Endothelial cell of hepatic sinusoid (primary cell): ENCODE data around the gene LRRK1.

Experiments used
- in situ Hi-C: cut with HindIII; loops from 2 replicates; pipeline ENCODE4 v1.10.0; 2017; ENCODE audit warnings: low sequenced_read_pairs

Gene LRRK1

DNA sequence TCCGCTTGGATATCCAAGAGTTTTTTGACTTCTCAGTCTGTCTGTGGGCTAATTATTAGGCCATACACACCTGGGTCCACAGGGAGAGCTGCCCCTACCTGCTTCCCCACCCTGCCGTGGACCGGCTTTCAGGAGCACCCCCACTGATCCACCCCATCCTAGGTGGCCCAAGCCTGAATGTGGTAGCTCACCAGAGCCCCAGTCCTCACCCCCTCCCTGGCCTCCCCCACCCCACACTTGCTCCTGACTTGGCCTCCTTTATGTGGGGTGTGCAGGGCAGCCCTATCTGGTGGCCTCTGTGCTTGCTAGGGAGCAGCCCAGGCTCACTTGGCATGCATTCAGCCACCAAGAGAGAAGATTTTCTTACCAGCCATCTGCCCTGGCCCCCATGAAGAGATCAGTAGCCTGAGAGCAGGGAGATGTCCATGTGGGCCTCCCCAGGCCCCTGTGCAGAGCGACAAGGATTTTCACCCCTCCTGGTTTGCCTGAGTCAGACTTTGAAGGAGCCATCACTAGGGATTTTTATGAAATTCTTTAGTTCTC is 11.2 kb downstream of the LRRK1 start:
- in situ Hi-C loops: no loop called here

- in situ Hi-C loops: no loop called here
Measured at GRCh38 chr15:100931143-100931890, 12.2 kb downstream of the LRRK1 start.

- in situ Hi-C loops: no loop called here
Measured at GRCh38 chr15:100932676-100933348, 13.7 kb downstream of the LRRK1 start.

GRCh38 chr15:100934166-100934565 is 15.0 kb downstream of the LRRK1 start:
- in situ Hi-C loops: no loop called here

- in situ Hi-C loops: no loop called here
Measured at GRCh38 chr15:100934726-100935125, 15.6 kb downstream of the LRRK1 start.

- in situ Hi-C loops: no loop called here
Measured at GRCh38 chr15:100937171-100937570, 18.0 kb downstream of the LRRK1 start.

DNA sequence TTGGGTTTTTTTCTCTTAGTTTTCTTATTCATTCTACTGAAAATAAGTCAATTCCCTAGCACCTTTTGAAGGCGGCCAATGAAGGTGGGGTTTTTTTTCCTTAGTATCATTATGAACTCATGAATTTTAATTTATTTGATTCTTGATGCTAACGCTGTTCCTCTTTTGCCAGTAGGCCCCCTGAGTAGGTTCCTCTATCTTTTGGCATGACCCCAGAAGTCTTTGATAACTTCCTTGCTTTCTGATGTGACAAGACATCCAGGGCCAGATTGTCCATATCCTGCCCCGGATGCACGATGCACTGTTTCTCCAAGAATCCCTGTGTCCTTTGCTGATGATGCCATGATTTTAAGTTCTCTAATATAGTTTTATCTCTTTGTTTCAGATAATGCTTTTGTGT is 20.6 kb downstream of the LRRK1 start:
- in situ Hi-C loops: no loop called here

DNA sequence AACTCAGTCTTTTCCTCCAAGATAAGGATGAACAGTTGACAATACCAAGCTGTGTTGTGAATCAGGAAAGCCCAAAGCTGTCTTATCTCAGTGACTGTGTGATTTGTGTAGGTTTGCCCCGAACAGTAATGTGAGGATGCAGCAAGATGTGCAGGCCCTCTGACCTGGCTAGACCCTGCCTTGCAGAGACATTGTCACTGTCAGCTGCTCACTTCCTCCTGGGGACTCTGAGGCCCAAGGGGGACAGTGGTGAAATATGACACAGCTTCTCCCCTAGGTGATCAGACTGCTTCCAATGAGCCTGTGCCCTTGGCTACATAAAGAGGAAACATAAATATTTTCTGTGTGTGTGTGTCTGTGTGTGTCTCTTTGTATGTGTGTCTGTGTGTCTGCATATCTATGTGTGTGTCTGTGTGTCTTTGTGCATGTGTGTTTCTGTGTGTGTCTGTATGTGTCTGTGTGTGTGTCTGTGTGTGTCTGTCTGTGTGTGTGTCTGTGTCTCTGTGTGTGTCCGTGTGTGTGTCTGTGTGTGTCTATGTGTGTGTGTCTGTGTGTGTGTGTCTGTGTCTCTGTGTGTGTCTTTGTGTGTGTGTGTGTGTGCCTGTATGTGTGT is 21.7 kb downstream of the LRRK1 start:
- in situ Hi-C loops: no loop called here

DNA sequence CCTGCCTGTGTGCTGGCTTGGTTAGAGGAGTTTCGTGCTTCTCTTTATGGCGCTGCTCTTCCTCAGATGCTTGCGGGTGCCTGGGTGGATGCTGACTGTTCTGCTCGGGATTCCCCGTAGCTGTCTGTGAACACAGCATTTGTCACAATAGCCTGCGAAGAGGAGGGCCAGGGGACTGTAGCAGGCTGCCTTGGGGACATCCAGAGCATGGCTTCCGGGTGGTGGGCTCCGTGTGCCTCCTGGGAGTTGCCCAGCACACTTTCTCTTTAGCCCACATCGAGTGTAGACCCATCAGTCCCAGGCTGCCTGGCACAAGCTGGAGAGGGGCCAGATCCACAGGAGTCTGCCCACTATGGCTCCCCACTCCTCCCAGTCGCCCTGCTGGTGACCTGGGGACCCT is 22.4 kb downstream of the LRRK1 start:
- in situ Hi-C loops: no loop called here

DNA sequence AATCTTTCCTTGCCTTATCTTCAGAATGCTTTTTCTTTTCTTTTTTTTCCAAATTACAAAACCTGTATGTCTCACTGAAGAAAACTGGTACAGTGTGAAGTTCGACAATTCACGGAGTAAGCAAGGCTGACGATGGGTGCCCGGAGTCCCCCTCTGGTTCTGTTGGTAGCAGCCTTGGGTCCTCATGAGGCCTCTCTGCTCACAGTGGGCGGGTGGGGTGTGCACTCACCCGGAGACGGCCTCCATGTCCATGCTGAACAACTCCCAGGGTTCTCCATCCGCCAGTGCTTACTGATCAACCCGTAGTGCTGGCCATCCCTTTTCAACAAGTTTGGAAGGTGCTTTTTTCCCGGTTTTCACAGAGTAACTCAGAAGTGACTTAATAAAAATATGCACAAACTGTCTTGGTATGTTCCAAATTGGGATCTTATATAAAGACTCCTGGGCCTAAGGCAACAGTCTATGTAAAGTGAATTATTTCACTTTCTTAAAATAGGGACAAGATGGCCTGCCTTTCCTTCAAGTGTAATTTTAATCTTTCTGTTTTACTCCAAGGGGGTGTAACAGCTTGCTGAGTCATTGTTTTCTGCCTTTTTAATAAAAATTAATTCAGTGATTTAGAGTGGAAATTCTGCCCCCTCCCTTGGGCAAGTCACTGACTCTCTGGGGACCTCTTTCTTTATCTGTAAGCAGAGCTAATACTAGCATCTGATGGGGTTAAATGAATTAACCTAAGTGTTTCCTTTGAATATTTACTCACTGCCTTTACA is 23.7 kb downstream of the LRRK1 start:
- in situ Hi-C loops: no loop called here

DNA sequence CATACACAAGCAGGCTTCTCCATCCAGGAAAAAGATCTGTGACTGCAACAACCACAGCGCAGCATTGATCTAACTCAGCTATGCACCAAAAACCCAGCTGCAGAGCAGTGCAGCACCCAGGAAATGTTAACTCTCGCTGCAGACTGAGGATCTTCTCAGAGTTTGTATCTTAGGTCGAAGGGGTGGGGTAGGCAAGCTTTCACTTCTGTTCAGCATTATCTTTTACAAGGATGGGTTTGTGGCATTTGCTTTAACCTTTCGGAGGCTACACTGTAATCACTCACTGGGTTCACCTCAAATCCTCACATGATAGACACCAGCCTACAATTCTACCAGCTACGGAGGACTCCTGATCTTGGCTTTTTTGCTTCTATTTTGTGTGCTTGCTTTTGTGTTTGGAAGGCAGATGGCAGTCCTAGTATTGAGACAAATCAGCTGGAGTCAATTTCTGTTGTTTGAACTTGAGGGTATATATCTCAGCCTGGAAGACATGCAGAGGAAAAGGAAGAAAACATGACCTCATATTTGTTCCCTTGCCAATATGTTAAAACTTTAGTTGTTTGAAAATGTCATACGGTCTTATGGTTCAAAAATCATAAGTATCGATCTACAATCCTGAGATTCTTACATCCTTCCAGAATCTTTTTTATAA is 25.2 kb downstream of the LRRK1 start:
- in situ Hi-C loops: no loop called here

GRCh38 chr15:100944986-100945385 is 25.8 kb downstream of the LRRK1 start:
- in situ Hi-C loops: no loop called here

- in situ Hi-C loops: no loop called here
Measured at GRCh38 chr15:100947760-100948429, 28.7 kb downstream of the LRRK1 start.

DNA sequence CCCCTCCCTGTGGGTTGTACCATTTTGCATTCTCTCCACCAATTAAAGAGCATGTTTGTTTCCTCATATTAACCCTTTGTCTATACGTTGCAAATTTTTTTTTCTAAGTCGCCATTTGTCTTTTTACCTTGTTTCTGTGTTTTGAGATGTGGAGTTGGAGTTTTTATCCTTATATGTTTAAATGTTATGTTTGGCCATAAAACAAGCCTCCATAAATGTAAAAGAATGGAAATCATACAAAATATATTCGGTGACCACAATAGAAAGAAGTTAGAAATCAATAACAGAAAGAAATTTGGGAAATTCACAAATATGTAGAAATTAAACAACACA is 29.2 kb downstream of the LRRK1 start:
- in situ Hi-C loops: no loop called here

GRCh38 chr15:100949691-100950090 is 30.5 kb downstream of the LRRK1 start:
- in situ Hi-C loops: no loop called here

GRCh38 chr15:100951965-100952364 is 32.8 kb downstream of the LRRK1 start:
- in situ Hi-C loops: no loop called here

DNA sequence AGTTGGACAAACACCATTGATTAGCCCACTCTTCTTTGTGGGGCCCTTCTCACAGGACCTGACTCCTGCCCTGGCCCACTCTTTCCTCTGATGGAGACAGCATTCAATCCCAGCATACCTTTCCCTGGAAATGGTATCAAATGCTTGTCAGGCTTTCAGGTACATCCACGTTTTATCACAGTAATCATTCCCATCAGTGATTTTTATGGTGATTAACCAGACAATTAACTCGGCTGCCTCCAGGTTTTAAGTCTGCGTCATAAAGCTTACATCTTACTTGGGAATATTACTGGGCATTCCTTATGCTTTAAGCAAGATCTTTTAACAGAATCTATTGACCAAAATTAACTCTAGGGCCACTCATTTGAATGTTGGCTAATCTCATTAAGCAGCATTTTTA is 33.4 kb downstream of the LRRK1 start:
- in situ Hi-C loops: no loop called here

DNA sequence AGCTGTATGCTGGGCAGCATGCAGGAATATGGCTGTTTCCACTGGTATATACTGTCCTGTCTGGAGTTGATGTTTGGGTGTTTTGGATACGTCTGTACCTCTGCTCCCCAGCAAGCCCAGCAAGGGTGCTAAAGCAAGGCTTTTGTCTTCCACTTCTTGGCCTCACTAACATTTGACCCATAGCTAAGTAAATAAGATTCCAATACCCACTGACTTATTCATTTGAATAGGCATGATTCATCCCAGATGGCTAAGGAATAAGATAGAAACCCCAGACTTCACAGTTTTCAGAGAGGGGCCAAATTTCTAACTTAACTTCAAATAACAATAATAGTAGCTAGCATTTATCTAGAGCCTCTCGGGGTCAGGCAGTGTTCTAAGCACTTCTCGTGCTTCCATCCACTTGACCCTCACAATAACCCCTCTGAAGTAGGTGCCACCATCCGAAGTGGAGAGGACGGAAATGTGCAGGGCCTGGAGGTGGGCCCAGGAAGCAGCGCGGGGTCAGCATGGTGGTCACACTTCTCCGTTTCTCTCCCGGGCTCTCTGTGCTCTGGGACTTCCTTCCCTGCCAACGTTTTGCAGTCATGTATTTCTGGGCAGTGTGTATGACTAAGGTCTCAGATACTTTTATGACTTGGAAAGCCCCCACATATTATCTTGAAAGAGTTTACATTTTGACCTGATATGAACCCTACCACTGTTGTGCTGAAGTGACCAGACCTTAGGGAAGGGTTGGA is 39.3 kb downstream of the LRRK1 start:
- in situ Hi-C loops: no loop called here
